HCT116 (cell line): Measurements from ENCODE around the gene MVK. TPM values are rescaled to one million over a fixed set of nuclear protein-coding genes. Genes with fewer than 3 reads are reported as not detected.

Experiments used
- ATAC-seq: fragments of 200-7000 bp; cut with Tn5 transposase; 2 replicates; pipeline ENCODE4 v1.9.1; 2020; ENCODE audit warnings: mild to moderate bottlenecking, moderate library complexity
- BruUV-seq: library from RNA; stranded (reverse); fragments of 400-500 nt; replicated peaks from 2 replicates; lab custom pipeline; 2021; lab: Mats Ljungman, UMichigan
- CTCF ChIA-PET: fragments of 300-600 bp; sonication (Branson Sonifier 250); formaldehyde crosslinking; loops from one replicate; lab custom pipeline; 2021; ENCODE audit warnings: antibody characterized with exemption; lab: Charles Lee
- POLR2A ChIA-PET: fragments of 300-600, 350-600 bp; sonication (Branson Sonifier 250); formaldehyde crosslinking; loops from one replicate; lab custom pipeline; 2021; ENCODE audit warnings: antibody characterized with exemption; lab: Charles Lee
- RAD21 ChIA-PET, 2 experiments: fragments of 300-600 bp; sonication (Branson Sonifier 250); formaldehyde crosslinking; loops; one replicate each; lab custom pipeline; 2023; ENCODE audit warnings: low total read pairs in 2 of 2; ENCODE audit not compliant: uncharacterized antibody in 2 of 2, unreplicated experiment in 2 of 2, low non-redundant PET in 1 of 2; lab: Charles Lee
- DNase-seq: peaks from one replicate; pipeline ENCODE4 v3.0.0-alpha.2; 2010; ENCODE audit warnings: low read depth, low spot score
- H2AFZ ChIP-seq: fragments of 200-600 bp; shearing (Covaris generic), sonication (generic); 2 replicates; pipeline ENCODE4 v1.6.1; 2017; ENCODE audit warnings: low read depth, mixed run types, mixed read lengths, antibody characterized with exemption, low read length; ENCODE audit not compliant: poor library complexity, severe bottlenecking
- H3K27ac ChIP-seq: 2 replicates; pipeline ENCODE4 v1.5.1; 2012; ENCODE audit warnings: low read depth, low read length
- H3K27me3 ChIP-seq: fragments of 200-600 bp; sonication (generic); 2 replicates; pipeline ENCODE4 v1.6.1; 2016; ENCODE audit warnings: mixed run types, low read length, mixed read lengths; ENCODE audit not compliant: insufficient read depth
- H3K36me3 ChIP-seq, 2 experiments: fragments of 200-500 bp in 1 of 2; fragments of 200-600 bp in 1 of 2; sonication (Bioruptor generic) in 1 of 2; sonication (generic) in 1 of 2; 2 replicates each; pipeline versions ENCODE4 v1.5.1 to v1.6.1; 2014 to 2016; ENCODE audit warnings: low read length in 2 of 2, inconsistent platforms in 1 of 2, mixed read lengths in 1 of 2, mixed run types in 1 of 2; ENCODE audit not compliant: insufficient read depth in 2 of 2, control insufficient read depth in 1 of 2
- H3K4me1 ChIP-seq, 2 experiments: fragments of 200-600 bp in 1 of 2; sonication (generic) in 1 of 2; 2 replicates each; pipeline versions ENCODE4 v1.5.1 to v1.6.1; 2012 to 2017; ENCODE audit warnings: low read length in 2 of 2, inconsistent platforms in 1 of 2, mild to moderate bottlenecking in 1 of 2, mixed read lengths in 1 of 2, mixed run types in 1 of 2, moderate library complexity in 1 of 2; ENCODE audit not compliant: insufficient read depth in 2 of 2, control insufficient read depth in 1 of 2
- H3K4me2 ChIP-seq: fragments of 200-600 bp; sonication (generic); 2 replicates; pipeline ENCODE4 v1.6.1; 2017; ENCODE audit warnings: mixed run types, low read length, mixed read lengths
- H3K4me3 ChIP-seq, 2 experiments: fragments of 200-600 bp in 1 of 2; sonication (generic) in 1 of 2; replicated peaks in 1 of 2; 2 replicates each; pipeline ENCODE4 v1.5.1; 2011 to 2016; ENCODE audit warnings: low read length in 2 of 2, control low read depth in 1 of 2, low read depth in 1 of 2, mild to moderate bottlenecking in 1 of 2, mixed read lengths in 1 of 2, mixed run types in 1 of 2
- H3K79me2 ChIP-seq: fragments of 200-600 bp; sonication (generic); 2 replicates; pipeline ENCODE4 v1.6.1; 2017; ENCODE audit warnings: mild to moderate bottlenecking, mixed run types, low read length, moderate library complexity, mixed read lengths; ENCODE audit not compliant: insufficient read depth
- H3K9ac ChIP-seq: fragments of 200-600 bp; sonication (generic); 2 replicates; pipeline ENCODE4 v1.6.1; 2016; ENCODE audit warnings: low read length, mixed read lengths
- H3K9me2 ChIP-seq: fragments of 200-600 bp; sonication (generic), shearing (Covaris generic); 2 replicates; pipeline ENCODE4 v1.6.1; 2017; ENCODE audit warnings: mixed run types, mild to moderate bottlenecking, moderate library complexity; ENCODE audit not compliant: insufficient read depth
- H3K9me3 ChIP-seq, 2 experiments: fragments of 200-500 bp in 1 of 2; fragments of 200-600 bp in 1 of 2; sonication (Bioruptor generic) in 1 of 2; sonication (generic) in 1 of 2; 2 replicates each; pipeline ENCODE4 v1.6.1; 2014 to 2017; ENCODE audit warnings: low read length in 2 of 2, mixed read lengths in 2 of 2, inconsistent platforms in 1 of 2, low read depth in 1 of 2, mild to moderate bottlenecking in 1 of 2, mixed run types in 1 of 2, moderate library complexity in 1 of 2; ENCODE audit not compliant: control insufficient read depth in 1 of 2, insufficient read depth in 1 of 2
- H4K20me1 ChIP-seq: fragments of 200-600 bp; sonication (generic), shearing (Covaris generic); 2 replicates; pipeline ENCODE4 v1.6.1; 2017; ENCODE audit warnings: mixed run types, mild to moderate bottlenecking, moderate library complexity; ENCODE audit not compliant: insufficient read depth
- CBX3 ChIP-seq: IDR thresholded peaks from 2 replicates; pipeline ENCODE4 v1.6.1; 2012; ENCODE audit warnings: low read depth
- ELF1 ChIP-seq: IDR thresholded peaks from 2 replicates; pipeline ENCODE4 v1.6.1; 2012; ENCODE audit warnings: low read depth, borderline replicate concordance
- EZH2phosphoT487 ChIP-seq: fragments of 200-600 bp; IDR thresholded peaks from 2 replicates; pipeline ENCODE4 v1.6.1; 2018; ENCODE audit warnings: antibody characterized with exemption, borderline replicate concordance
- FOSL1 ChIP-seq: IDR thresholded peaks from 2 replicates; pipeline ENCODE4 v1.6.1; 2012; ENCODE audit warnings: low read depth
- JUND ChIP-seq: IDR thresholded peaks from 2 replicates; pipeline ENCODE4 v1.6.1; 2012
- POLR2AphosphoS5 ChIP-seq: IDR thresholded peaks from 2 replicates; pipeline ENCODE4 v1.6.1; 2011; ENCODE audit warnings: mild to moderate bottlenecking, low read depth, low read length, moderate library complexity
- TCF7L2 ChIP-seq: IDR thresholded peaks from 2 replicates; pipeline ENCODE4 v1.7.0; 2011; ENCODE audit warnings: borderline replicate concordance, inconsistent platforms; ENCODE audit not compliant: insufficient read depth, insufficient read length; ENCODE audit errors: extremely low read depth
- ZFX ChIP-seq: fragments of 450-650 bp; IDR thresholded peaks from 2 replicates; pipeline ENCODE4 v1.6.1; 2017
- intact Hi-C: fragments of 100-400 bp; cut with micrococcal nuclease; formaldehyde crosslinking; loops from 2 replicates; pipeline ENCODE4 v1.10.0; 2022
- total RNA-seq: library from RNA; stranded (reverse); gene quantifications from one replicate; pipeline ENCODE4 v1.2.1, GENCODE V29; 2021; ENCODE audit not compliant: unreplicated experiment

Gene MVK
- total RNA-seq, 1 experiment from 2014 or later: 17.3 TPM

- no peaks in the 10 kb centered on the region for H3K9me2 ChIP-seq
- no peak for ATAC-seq
- no TSS peak for BruUV-seq
- H3K9me3 ChIP-seq: no peaks in the 10 kb centered on the region
- RAD21 ChIA-PET: no interaction called here
- H3K79me2 ChIP-seq: no peaks in the 10 kb centered on the region
- intact Hi-C loops: no loop called here
- no peak for DNase-seq
- H3K4me2 ChIP-seq: no peak overlapping the region
- H3K27me3 ChIP-seq: peaks cover 3% of the 10 kb centered on the region; the same call in 1 of the 2 replicates
- H3K36me3 ChIP-seq: no peaks in the 10 kb centered on the region
- H4K20me1 ChIP-seq: no peaks in the 10 kb centered on the region
- TF ChIP-seq ELF1: no peak
- TF ChIP-seq CBX3: no peak
- no peak for TF ChIP-seq EZH2phosphoT487
- TF ChIP-seq ZFX: no peak
- no peak for TF ChIP-seq FOSL1
- no peak for TF ChIP-seq JUND
- TF ChIP-seq TCF7L2: no peak
- no peak for TF ChIP-seq POLR2AphosphoS5
- POLR2A ChIA-PET: no interaction called here
- H3K27ac ChIP-seq: no peak overlapping the region
- no peak overlapping the region for H3K9ac ChIP-seq
- H2AFZ ChIP-seq: no peak overlapping the region
- CTCF ChIA-PET: no interaction called here
- H3K4me3 ChIP-seq: no peak overlapping the region
- peaks cover 0 to 6% of the 10 kb centered on the region in 2 experiments; a peak in 1 of 4 replicates for H3K4me1 ChIP-seq
Observed at GRCh38 chr12:109645708-109646107, 72.1 kb downstream of the MVK start.

Other genes with a start within 250 kb of the MVK start
- not detected for gene MYO1H, start 225.9 kb upstream of the MVK start, total RNA-seq
- gene KCTD10, start 96.5 kb upstream of the MVK start, total RNA-seq: 34.7 TPM
- 28.9 TPM for gene UBE3B, start 96.2 kb upstream of the MVK start, total RNA-seq
- gene MMAB, start 290 bp upstream of the MVK start, total RNA-seq: 34.9 TPM
- gene FAM222A, start 140.0 kb downstream of the MVK start, total RNA-seq: 3.7 TPM